Stimulated activated CD4-positive, alpha-beta T cell treated with anti-CD3 and anti-CD28 coated beads, Interleukin-12 subunit alpha, Interleukin-12 subunit beta, amount 100 ng/mL, for 48 hours (primary cell): ENCODE data around the gene RHOBTB3.

ENCODE experiments used
- DNase-seq, 3 donors: peaks; one replicate each; pipeline ENCODE4 v3.0.0-alpha.2; 2020; ENCODE audit warnings: low read depth in 2 of 3, low spot score in 1 of 3

RHOBTB3 gene

DNA sequence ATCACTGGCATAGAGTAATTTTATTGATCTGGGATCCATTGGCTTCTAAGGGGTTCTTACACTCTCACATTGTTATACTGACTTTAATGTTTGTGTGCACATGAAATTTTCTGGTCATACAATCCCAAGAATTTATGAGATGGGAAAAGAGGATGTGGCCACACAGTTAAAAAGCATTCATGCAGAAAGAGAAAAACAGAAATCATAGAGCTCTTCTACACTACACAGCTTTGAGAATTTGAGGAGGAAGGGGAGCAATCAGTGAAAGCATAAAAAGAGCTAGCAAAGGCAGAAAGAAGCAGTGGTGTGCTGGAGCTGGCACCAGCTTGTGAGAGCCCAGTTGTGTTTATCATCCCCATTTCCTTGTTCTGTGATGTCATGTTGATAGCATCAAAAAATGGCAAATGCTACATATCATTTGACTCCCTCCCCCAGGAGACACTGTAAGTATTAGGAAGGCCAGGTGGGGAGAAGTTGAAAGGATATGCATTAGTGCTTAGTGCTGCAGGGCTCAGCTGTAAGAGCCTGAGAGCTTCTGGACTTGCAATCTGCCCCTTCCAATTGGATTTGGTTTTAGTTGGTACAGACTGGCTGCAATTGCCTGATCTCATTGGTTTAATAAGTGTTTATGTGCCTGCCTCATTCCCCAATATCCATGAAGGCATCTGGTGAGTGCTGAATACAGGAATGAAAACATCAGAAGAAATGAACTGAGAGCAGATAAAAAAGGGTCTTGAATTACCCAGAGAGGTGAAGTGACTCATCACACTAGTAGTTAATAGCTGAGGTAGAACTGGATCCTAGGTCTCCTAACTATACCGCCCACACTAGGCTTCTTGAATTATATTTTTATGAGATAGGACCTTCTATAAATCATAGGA is 30.9 kb downstream of the RHOBTB3 start:
- DNase-seq = no peak

GRCh38 chr5:95762652-95763041 is 31.5 kb downstream of the RHOBTB3 start:
- no peak for DNase-seq

- no peak for DNase-seq
These were observed 32.8 kb downstream of the RHOBTB3 start for GRCh38 chr5:95763941-95764340.

GRCh38 chr5:95768731-95769130 is 37.6 kb downstream of the RHOBTB3 start:
- no peak for DNase-seq

DNA sequence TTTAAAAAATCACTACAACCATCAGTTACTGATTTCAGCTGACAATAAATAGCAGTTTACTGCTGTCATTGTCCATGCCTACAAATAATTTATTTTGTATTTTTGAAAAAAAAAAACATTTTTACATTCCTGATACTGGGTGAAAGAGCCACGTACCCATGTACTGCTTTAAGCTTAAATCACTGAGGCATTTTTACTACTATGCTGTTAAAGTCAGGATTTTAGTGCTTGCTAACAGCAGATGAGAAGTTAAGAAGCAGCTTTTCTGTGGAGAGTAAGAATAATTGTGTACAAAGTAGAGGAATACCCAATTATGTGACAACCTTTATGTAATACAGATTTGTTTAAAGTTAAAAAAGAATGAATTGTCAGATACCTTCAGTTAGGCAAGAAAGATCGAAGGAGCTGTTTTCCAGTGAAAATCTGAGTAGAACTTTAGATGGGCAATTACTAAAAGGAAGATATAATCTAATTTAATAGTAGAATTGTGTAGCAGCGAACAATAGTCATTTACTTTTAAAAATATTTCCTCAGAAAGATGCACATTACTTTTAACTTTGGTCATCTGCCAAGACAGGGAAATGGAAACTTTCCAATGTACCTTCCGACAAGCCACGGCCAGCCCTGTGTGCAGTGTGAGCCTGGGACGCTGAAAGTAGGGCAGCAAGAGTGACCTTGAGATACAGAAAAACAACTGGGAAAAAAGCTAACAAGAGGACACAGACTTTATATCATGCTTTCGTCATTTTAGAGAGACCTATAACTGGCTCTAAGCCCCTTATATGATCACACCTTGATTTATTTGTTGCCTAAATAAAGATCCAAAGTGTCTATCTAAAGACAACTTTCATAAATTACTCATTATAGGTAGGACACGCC is 39.9 kb downstream of the RHOBTB3 start:
- DNase-seq = no peak

DNA sequence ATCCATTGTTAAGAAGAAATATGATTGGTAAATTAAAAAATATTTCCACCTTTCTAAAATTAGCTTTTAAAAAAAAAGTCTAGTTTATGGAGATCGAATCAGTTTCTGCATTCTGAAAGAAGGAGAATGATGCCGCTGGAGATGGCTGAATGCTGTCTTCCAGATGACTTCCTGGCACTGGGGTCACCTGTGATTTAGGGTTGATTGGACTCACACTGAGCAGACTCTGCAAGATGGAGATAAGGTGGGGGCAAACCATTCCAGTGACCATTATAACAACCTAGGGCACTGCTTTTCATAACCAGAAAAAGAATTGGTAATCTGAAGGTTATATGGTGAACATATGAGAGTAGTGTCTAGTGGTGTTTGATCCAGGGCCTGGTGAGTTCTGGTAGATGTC is 40.8 kb downstream of the RHOBTB3 start:
- no peak for DNase-seq

GRCh38 chr5:95773335-95774059 is 42.4 kb downstream of the RHOBTB3 start:
- no peak for DNase-seq

- DNase-seq = no peak
These were observed 46.3 kb downstream of the RHOBTB3 start for GRCh38 chr5:95777441-95777840.

- no peak for DNase-seq
These were observed 47.7 kb downstream of the RHOBTB3 start for GRCh38 chr5:95778713-95779436.

DNA sequence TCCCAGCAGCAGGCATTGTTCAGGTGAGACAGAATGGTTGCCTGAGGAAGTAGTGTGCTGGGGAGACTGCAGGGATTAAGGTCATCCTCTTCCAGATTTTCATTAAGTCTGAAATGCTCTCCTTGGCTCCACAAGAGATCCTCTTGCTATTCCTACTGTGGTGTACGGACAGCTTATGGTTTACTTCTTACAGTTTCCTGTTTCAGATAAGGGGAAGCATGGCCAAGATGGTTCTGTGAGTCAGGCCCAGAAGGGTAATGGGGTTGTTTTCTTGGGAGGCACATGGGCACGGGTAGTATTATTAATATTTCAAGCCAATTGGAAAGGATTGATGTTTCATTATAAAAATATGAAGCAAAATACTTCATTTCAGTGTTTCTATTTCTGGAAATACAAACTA is 48.5 kb downstream of the RHOBTB3 start:
- DNase-seq = no peak

GRCh38 chr5:95780597-95780996 is 49.5 kb downstream of the RHOBTB3 start:
- DNase-seq = no peak

DNA sequence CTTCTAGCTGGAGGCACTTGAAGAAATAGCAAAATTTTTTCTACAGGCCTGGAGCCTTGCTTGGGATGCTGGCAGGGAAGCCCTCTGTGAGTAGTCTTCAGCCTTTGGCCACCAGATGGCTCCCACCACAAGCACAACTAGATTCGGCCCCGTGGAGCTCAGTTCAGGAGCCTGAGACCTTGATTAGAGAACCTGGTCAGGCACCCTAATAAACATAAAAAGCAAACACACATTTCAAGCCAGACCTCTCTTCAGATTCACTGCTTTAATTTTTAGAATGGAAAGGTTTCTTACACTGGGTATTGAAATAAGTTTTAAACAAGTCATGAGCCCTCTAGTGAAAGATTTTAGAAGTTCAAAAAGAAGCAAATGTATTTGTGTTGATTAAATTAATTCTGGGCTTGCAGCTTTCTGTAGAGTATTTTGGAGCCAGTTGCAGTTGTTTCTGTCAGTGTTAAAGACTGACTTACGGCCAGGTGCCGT is 50.0 kb downstream of the RHOBTB3 start:
- DNase-seq = peak; percentile 41 to 63 (median 56)

DNA sequence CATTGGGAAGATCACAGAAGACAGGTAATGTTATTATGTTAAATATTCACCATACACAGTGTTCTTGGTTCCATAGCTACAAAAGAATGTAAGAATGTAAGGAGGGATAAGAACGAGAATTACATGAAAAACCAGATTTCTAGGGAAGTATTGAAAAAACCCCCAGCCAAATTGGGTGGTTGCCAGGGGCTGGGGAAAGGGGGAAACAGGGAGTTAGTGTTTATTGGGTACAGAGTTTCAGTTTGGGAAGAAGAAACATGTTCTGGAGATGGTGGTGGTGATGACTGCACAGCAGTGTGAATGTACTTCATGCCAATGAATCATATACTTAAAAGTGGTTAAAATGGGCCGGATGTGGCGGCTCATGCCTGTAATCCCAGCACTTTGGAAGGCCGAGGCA is 51.0 kb downstream of the RHOBTB3 start:
- DNase-seq = no peak

- DNase-seq = no peak
These were observed 52.5 kb downstream of the RHOBTB3 start for GRCh38 chr5:95783661-95784060.

DNA sequence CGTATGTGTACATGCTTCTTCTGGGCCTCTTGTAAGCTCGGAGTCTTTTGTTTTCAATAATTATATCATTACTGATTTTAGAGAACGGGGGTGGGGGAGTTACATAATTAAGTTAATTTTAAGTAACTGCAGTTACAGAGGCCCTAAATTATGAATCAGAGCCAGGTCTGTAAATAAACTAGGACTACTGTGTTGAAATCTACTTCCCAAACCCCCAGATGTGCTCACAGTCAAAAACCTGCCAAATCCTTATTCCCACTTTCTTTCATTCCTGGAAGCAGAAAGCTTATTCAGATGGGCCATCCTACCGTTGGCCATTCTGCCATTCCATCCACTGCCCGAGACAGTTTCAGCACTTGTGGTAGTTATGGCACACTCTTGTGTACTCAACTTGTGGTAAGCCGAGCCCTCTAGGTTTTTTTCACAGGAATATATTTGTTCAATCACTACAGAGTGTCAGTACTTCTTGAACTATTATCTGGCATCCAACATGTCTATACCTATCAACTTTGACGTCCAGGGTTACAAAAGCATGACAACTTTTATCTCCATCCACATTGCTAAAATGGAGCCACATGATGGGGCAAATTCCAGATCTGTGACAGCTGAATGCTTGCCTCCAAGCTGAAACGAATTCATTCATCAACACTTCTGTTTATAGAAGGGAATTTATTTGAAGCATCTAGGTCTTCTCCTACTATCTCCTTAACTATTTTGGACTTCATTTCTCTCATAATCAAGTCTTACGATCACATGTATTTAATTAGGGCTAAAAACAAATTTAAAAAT is 53.6 kb downstream of the RHOBTB3 start:
- DNase-seq = no peak

GRCh38 chr5:95786821-95787418 is 55.8 kb downstream of the RHOBTB3 start:
- DNase-seq = no peak

DNA sequence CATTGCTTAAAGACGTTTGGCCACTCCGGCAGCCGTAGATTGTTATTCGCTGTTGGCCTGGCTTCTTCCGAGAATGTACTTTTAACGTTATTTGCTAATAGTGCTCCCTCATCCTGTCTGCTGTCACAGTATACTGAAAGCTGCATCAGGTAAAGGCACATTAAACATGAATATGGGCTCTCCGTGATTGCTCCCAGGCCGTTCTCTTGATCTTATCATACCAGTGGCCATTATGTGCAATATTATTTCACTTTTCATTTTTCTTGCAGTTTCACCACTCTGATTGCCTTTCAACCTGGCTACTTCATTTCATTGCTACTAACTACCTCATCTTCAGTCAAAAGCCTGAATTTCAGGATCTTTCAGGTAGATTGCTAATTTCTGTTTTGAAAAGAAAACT is 57.4 kb downstream of the RHOBTB3 start:
- no peak for DNase-seq

DNA sequence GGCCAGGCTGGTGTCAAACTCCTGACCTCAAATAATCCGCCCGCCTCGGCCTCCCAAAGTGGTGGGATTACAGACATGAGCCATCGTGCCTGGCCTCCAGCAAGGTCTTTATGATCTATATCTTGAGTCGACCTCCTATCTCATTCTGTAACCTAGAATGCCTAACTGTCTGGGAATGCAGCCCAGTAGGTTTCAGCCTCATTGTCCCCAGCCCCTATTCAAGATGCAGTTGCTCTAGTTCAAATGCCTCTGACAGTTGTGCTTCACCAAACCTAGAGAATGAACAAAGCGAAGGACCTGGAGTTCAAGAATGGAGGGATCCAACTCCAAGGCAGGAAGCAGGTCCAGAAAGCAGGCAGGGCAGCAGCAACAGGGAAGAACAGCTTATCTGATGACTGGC is 60.6 kb downstream of the RHOBTB3 start:
- DNase-seq = no peak

DNA sequence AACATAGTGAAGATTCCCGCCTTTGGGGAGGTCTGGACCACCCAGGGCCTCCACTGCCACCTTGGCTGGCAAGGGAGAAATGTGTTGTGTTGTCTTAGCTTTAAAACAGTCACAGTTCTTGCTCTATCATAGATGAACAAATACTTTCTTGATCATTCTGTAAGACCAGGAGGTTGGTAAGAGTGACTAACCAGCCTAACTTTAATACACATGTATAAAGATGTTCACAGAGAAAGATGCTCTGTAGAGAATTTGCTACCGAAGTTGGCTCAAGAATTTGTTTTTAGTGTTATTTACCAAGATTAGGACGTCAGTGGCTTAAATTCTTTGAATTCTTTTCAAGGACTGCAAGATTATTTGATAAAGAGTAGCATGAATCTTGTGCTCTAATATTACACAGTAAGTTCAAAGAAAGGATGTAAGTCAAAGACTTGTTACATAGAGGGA is 63.0 kb downstream of the RHOBTB3 start:
- DNase-seq = no peak
